C1 segment of cervical spinal cord (tissue), 14 donors: ENCODE measurements around the gene TMEM150A.
A peak's percentile ranks its signal among the peaks of the same experiment; 100 is the strongest.
"Not testable (repeated sequence)": the region's sequence is repeated elsewhere in the genome, so short reads cannot be mapped to it uniquely, and the experiment has no call there.

Experiments used
- DNase-seq, 14 donors: peaks; one replicate each; lab custom pipeline; 2025; lab: John Stamatoyannopoulos, UW

Gene TMEM150A

DNA sequence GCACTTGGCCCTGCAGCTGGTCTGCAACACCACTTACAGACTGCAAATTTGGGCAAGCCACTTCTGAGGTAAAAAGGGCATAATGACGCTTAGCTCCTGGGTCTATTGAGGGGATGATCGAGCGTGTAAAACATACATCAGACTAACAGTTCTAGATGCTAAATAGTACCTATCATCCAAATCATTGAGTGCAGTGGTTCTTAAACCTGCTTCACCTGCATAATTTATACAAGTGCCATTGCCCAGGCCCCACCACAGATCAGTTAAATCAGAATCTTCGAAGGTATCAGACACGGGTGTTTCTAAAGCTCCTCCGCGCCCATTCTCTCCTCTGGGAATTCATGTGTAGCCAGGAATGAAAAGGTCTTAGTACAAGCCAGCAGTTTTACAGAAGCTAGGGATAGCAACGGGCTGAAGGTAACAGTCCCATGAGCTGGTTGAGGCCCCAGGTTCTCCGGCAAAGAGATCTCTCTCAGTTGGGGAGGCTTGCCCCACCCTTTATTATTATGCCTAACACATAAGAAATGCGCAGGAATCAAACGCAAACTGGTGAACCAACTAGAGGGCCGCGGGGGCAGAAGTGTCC is 7.7 kb downstream of the TMEM150A start:
- no peak for DNase-seq

DNA sequence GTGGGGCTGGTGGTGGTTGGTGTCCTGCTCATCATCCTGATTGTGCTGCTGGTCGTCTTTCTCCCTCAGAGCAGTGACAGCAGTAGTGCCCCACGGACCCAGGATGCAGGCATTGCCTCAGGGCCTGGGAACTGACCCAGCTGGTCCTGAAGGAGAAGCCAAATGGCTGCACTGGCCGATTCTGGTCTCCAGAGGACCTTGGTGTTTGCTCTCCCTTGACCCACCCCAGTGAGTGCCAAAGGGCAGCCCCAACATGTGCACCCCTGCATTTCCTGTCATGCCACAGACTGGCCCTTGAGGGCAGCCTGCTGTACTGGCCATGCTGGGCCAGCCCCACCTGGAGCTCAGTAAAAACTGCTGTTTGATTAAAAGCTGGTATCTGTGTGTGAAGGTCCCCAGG is 9.5 kb downstream of the TMEM150A start:
- DNase-seq: no peak

DNA sequence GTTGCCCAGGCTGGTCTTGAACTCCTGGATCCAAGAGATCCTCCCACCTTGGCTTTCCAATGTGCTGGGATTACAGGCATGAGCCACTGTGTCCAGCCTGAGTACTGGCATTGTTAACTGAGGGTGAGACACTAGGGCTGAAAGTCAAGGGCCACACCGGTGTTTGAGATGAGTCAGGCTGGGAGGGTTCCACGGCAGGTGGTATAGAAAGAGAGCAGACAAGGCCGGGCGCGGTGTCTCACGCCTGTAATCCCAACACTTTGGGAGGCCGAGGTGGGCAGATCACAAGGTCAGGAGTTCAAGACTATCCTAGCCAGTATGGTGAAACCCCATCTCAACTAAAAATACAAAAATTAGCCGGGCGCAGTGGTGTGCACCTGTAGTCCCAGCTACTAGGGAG is 10.2 kb downstream of the TMEM150A start:
- DNase-seq: not testable (repeated sequence)

DNA sequence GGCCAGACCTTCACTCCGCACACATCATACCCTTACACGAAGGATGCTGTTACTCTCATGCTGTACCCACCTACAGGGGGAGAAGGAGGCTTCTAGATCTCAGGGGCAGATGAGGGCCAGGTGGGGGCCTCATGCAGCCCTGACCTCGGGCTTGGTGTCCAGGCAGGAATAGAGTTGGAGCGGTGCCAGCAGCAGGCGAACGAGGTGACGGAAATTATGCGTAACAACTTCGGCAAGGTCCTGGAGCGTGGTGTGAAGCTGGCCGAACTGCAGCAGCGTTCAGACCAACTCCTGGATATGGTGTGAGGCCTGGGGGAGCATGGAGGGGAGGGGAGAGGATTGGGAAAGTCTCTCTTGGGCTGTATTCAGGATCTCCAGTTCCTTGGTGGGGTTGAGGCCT is 10.9 kb downstream of the TMEM150A start:
- no peak for DNase-seq

DNA sequence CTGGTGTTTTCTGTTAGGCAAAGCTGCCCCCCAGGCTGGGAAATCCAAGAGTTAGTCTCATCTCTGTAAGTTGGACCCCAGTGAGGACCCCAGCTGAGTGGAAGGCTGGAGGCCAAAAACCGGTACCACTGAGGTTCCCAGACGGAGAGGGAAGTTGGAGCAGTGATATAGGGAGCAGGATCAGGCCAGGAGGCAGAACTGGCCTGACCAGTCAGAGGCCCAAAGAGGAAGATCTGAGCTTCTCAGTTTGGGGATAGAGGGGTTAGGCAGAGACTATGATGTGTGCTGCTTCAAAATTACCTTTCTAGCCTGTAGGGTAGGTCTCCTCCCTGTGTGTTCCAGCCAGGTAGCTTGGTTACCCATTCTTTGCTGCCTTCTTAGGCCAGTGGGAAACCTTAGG is 11.5 kb downstream of the TMEM150A start:
- DNase-seq: no peak

DNA sequence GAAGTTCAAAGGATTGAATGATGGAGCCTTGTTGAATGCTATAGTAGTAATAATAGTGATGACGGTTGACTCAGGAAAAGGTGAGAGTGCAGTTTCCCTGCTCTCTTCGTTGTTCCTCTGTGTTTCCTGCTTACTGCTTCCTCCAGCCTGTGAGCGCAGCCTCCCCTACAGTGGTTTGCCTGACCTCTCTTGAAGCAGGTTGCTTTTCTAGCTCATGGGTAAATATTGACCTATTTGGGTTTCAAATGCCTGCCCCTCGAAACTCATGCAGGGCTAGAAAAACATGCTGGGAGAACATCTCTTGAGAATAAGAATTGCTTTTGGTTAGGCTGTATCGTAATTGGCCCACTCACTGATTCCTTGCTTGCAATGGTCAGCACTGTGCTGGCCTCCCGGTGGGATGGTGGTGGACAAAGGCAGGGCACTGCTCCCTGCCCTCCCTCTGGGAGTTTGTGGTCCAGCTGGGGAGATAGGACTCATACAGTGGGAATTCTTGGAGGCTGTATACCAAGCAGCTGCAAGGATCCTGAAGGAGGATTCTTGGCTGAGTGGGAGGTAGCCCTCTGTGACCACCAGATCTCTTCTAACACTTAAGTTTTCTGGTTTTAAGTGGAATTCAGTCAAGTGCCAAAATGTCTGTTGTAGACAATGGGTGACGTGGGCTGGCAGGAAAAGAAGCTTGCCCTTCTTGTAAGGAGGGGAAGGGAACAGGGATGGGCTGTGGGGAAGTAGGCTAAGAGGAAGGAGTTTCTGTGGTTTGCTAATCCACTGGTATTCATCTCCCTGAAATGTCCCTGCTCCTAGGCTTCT is 12.3 kb downstream of the TMEM150A start:
- DNase-seq: peak in 3 of 14 donors; percentile 22 to 60 (median 32)

DNA sequence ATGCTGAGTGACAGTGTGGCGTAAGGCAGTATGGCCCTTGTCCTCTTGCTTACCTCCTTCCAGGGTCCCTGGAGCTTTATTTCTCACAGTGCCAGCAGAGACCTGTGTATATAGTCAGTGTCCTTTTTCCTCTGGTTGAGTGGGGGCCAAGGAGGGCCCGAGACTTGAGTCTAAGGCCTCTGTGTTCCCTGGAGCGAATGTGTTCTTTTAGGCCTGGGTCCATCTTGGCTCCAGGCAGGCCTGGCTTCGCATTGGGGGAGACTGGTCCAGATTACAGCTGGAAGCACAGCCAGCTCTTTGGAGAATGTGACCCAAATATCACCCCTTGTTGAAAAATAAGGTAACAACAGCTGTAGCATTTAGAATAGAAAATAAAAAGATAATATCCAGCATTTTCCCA is 13.3 kb downstream of the TMEM150A start:
- DNase-seq: peak in 2 of 14 donors; percentile 17 to 21

DNA sequence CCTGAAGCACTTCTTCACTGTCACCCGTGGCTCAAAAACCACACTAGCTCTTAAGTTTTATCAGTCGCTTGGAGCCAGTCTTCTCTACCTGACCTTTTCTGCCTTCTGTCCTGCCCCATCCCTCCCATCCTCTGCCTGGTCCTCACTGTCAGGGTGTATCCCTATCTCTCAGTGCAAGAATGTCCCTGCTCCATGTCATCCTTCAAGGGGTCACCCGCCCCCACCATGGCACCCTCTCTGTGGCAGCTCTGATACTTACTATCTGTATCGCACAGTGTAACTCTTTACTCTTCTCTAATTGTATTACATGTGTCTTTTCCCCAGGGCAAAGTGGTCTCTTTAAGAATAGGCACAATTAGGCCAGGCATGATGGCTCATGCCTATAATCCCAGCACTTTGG is 13.9 kb downstream of the TMEM150A start:
- no peak for DNase-seq

DNA sequence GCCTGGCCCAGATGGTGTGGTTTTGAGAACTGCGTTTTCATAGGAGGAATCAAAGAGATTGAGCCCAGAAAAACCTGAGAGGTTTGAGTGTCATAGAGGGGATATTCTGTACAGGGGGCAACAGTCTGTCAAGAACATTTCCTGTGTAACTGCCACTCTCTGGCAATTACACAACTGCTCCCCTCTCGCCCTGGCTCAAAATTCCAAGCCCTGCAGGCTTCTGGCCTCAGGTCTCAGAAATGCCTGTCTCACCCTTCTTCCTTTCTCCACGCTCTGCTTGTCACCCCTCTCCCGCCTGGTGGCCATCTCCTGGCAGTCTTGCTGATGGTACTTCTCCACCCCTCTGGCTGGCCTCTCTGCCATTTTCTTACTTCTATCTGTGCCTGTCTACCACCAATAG is 14.3 kb downstream of the TMEM150A start:
- DNase-seq: no peak

DNA sequence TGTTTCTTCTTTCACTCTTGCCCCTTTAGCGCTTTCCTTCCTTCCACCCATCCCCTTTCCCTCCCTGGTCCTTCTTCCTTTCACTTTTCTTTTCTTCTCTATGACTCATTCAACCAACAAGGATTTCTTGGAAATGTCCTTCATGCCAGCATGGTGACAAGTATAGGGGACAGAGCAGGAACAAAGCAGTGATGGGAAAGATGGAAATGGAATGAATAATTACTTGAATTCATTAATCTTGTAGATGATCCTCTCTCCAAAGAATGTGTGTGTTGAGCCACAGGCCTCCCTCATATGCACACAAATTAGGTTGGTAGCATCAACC is 16.8 kb downstream of the TMEM150A start:
- peak in 1 of 14 donors; percentile 44 for DNase-seq

DNA sequence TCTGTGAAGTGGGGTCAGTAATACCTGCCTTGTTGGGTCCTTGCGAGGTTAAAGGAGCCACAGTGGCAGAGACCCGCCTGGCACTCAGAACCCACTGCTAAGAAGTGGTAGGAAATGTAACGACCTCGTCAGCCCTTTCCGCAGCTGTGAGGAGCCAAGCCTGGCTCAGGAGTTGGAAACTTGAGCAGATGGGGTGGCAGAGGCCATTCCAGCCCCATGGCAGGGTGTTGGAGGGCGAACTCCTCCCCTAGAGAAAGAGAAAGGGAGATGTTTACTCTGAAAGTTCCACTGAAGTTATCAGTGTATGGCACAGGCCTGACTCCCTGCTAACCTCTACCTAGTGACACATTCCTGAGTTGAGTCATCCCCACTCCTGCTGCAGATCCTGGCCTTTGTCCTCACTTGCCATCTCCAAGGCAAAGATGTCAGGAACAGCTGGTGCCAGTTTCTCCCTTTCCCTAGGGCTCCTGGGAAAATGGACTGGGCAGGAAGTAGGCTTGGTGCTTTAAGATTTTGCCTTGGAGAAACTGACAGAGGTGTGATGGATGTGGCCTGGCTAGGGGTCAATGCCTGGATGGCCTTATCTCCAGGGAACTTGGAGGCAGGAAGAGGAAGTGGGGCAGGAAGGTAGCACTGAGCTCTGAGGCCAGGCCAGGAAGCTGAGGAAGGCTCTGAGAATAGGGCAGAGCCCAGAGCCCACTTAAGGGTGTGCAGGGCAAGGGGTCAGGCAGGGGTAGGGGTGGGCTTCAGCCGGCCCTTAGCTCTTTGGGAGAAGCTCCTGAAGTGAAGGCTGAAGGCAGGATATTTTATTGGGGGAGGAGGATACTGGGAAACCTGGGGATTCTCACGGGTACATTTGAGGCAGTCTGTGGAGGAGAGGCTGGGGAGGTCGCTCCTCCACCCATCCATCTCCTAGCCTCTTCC is 17.4 kb downstream of the TMEM150A start:
- peak in 1 of 14 donors; percentile 48 for DNase-seq

DNA sequence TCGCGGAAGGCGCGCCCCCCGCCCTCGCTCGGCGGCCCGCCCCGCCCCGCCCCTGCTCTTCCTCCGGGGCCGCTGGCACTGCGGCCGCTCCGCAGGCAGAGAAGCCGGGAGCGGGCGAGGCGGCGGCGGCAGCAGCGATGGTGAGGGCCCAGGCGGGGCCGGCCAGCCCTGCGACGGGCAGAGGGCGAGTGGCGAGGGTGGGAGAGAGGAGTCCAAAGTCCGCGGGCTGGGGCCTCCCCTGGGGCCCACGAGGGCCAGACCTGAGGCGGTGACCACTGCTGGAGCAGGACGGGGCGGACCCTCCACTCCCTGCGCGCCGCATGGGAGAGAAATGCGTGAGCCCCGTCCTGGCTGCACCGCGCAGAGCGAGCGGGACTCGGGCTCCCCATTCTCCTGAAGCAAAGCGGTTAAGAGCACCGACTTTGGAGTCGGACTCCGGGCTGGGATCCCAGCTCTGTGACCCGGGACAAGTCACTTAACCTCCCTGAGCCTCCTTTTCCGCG is 18.1 kb downstream of the TMEM150A start, which contains the start of gene VAMP5:
VAMP5 (plus strand) TSS at position 78 of the 503 bp plus-strand sequence; CDS start at position 138, 60 bp downstream.
- DNase-seq: peak in 2 of 14 donors; percentile 45 to 61

DNA sequence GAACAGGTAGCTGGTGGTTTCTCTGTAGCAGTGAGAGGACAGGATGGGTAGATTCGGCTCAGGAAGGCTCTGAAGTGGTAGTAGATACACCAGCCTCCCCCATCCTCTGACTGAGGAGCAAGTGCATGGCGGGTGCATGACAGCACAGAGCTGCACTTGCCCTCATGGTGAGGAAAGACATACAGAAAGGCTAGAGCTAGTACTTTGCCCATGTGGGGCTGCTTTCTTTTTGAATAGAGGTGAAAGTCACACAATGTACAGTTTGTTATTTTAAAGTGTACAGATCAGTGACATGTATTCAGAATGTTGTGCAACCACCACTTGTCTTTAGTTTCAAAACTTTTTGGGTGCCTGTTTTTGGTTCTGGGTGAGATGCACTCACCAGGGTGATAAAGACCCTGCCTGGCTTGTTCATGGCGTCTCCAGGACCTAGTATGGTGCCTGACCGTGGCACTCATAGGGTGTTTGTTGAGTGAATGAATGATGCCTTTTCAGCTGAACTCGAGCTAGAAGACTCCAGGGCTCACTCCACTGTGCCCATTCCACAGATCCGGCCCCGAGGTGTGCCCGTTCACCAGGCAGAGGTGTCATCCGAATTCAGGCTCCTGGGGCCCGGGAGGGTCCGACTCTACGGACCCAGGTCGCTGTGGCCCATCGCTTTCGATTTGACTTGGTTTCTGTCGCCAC is 18.7 kb downstream of the TMEM150A start:
- DNase-seq: no peak

DNA sequence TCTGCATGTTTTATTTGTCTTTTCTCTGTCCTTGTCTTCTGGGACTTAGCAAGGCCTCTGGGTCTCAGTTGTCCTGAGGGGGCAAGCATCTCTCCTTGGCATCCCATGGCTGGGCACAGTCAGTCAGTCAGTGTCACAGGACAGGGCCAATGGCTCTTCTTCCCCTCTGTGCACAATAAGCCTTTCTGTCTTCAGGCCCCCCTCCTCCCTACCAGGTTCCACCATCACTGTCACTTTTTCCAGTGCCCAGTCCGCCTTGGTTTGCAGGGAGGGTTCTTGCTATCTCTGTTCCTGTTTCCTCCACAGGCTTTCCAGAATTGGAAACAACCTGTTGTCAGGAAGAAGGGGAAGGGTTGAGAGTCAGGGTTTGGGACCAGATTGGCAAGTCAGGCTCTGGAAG is 20.0 kb downstream of the TMEM150A start:
- DNase-seq: peak in 3 of 14 donors; percentile 13 to 40 (median 22)

DNA sequence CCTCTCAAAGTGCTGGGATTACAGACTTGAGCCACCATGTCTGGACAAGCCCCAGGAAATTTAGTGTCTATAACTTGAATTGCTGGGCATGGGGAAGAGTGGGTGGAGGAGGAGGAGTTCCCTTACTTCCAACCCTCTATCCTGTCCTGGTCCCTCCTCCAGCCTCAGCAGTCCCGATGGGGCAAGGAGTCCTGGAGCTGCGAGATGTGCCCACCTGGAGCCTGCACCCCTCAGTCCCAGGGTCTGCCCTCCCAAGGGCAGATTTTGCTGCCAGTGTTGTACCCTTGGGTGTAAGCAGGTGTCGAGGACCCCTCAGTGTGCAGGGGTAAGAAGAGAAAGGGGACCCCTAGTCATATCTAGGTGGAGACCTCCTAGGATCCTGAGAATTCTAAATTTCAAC is 22.3 kb downstream of the TMEM150A start:
- DNase-seq: no peak

DNA sequence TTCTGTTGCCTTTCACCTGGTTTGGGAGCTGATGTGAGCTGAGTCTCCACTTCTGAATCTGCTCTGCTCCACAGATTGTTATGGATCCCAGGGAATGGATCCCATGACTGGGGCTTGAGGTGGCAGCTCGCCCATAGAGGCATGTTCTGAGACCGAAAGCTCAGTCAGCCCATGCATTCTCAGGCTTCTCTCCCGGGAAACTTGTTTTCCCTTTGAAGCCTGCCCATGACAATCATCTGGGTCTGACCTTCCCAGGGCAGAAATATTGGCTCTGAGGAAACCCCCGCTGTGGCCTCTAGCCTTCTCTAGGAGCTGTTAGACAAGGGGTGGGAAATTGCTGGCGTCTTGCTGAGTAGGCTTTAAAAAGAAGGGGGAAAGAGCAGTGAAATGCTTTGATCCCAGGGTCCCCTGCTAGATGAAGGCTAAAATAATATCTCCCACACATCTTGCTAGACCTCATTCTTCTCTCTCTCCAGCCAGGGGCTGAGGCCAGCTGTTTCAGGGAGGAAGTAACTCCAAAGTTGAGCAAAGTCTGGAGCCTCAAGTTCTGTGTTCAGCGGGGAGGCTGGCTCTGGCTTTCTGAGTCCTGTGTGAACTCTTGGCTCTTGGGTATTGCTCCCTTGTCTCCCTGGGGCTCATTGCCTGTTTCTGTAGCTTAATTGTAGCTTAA is 23.1 kb downstream of the TMEM150A start:
- peak in 2 of 14 donors; percentile 16 to 23 for DNase-seq

DNA sequence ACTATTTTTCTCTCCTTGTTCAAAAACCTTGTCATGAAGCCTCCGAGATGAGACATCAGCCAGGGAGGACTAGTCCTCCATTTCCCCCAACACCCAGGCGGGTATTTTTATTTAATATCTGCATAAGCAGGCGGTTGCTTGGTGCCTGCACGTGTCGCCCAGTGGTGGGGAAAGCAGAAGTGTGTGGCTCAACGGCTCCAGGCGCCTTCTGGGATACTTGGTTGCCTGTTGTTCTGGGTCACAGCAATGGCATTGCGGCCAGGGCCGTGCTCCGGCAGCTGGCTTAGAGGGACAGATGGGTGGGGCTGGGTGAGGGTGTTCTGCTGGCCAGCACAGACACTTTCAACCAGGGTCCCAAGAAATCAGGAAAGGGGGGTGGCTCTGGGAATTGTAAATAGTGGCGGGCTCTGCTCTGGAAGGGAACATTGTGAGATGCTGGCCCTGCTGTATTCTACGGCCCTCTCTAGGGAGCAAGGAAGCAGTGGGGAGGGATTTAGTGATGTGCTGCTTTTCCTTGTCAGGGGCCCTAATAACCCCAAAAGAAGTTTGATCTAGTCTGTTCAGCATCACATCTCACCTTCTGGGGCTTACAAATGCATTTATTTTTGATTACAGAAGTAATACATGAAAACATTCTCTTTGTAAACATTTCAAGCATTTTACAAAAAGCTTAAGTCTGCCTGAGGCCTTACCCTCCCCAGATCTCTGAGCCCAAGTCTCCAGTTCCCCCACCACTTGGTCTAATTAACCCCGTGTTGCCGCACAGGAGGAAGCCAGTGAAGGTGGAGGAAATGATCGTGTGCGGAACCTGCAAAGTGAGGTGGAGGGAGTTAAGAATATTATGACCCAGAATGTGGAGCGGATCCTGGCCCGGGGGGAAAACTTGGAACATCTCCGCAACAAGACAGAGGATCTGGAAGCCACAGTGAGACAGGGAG is 24.0 kb downstream of the TMEM150A start:
- DNase-seq: peak in 4 of 14 donors; percentile 20 to 48 (median 30)

DNA sequence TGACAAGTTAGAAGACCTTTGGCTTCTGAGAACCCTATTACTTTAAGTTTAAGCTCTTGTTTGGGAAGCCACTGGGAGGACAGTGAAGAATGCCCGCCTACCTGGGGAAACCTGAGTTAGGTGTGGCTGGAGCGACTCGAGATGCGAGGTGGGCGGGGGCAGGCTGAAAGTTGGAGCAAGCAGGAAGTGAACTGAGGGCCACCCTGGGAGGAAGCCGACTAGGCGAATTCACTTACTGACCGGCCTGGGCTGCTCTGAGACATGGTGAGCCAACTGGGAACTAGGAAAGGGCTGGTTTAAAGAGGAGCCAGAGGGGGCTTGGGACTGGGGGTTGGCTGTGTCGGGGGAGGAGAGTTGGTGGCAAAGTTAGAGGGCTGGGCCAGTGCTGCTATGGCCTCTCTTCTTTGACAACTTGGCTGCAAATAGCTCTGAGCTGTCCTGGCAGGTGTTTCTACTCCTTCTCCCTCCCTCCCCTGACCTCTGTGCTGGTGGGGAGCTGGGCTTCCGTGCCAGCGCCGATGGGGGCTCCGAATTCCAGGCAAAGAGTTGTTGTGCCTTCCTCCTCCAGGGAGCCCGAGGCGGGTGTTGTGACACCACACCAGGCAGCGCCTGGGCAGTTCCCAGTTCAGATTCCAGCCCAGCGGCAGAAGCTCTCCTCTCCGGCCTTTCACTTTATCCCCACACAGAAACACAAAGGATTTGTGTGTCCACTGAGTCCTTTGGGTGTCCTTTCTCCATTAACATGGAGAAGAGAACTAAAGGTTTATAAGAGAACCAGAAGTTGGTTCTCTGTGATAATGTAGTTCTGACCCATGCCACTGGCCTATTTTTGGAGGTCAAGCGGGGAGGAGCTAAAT is 24.9 kb downstream of the TMEM150A start, which contains the start of gene VAMP8:
VAMP8 (plus strand) TSS at position 201 of the 857 bp plus-strand sequence; CDS start at position 262, 61 bp downstream.
- peak in 2 of 14 donors; percentile 48 to 53 for DNase-seq

DNA sequence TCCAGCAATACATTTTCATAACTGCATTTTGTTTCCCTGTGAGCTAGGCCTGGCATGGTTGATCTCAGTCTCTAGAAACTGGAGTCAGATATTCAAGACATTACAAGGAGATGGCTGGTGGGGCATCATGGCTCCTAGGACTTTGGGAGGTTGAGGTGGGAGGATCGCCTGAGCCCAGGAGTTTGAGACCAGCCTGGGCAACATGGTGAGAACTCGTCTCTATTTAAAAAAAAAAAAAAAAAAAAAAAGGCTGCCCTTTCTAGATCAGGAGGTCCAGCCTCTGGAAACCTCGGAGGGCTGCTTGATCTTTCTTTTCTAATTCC is 25.5 kb downstream of the TMEM150A start:
- no peak for DNase-seq
